Peyer's patch (tissue), 4 donors: Measurements from ENCODE around the gene MFAP4.

Source experiments
- CTCF ChIP-seq, 6 experiments: fragments of 450-650 bp in 4 of 6; fragments of 200-600 bp in 2 of 6; sonication (generic) in 1 of 6; IDR thresholded peaks; one replicate each; pipeline ENCODE4 v1.5.1; 2017 to 2019; ENCODE audit warnings: antibody characterized with exemption in 6 of 6, mild to moderate bottlenecking in 3 of 6, moderate library complexity in 1 of 6
- POLR2A ChIP-seq, 2 donors: fragments of 450-650 bp; IDR thresholded peaks; one replicate each; pipeline ENCODE4 v1.5.1; 2017; ENCODE audit warnings: antibody characterized with exemption in 2 of 2, mild to moderate bottlenecking in 2 of 2, moderate library complexity in 2 of 2

GRCh38 chr17:19372011-19372370 is 15.0 kb downstream of the MFAP4 start:
- TF ChIP-seq CTCF (IDR thresholded peaks at IDR 0.05) (no peak), POLR2A (IDR thresholded peaks at IDR 0.05) (no peak)
